Endothelial cell of umbilical vein (primary cell): ENCODE results near the gene NOL4. TPM values are rescaled to one million over a fixed set of nuclear protein-coding genes. Genes with fewer than 3 reads are reported as not detected.

ENCODE experiments used
- BruUV-seq: library from RNA; stranded (reverse); fragments of 400-500 nt; replicated peaks from 2 replicates; lab custom pipeline; 2021; lab: Mats Ljungman, UMichigan
- CTCF ChIA-PET: fragments of 300-600, 350-600 bp; sonication (Branson Sonifier 250); formaldehyde crosslinking; loops from one replicate; lab custom pipeline; 2021; ENCODE audit warnings: antibody characterized with exemption, inconsistent platforms; lab: Charles Lee
- POLR2A ChIA-PET: fragments of 300-600, 350-600 bp; sonication (Branson Sonifier 250); formaldehyde crosslinking; loops from one replicate; lab custom pipeline; 2021; ENCODE audit warnings: antibody characterized with exemption, inconsistent platforms; lab: Charles Lee
- DNase-seq: peaks from one replicate; pipeline ENCODE4 v3.0.0-alpha.2; 2011; ENCODE audit warnings: low read depth, low spot score
- FAIRE-seq: peaks from 2 replicates; lab custom pipeline; 2011; peaks lifted over from hg19 to GRCh38; lab: Jason Lieb, UNC
- H2AFZ ChIP-seq: 2 replicates; pipeline ENCODE4 v1.6.0; 2012; ENCODE audit warnings: low read depth, low read length, control low read depth, inconsistent platforms
- H3K27ac ChIP-seq: 2 replicates; pipeline ENCODE4 v1.5.1; 2011; ENCODE audit warnings: low read depth, mild to moderate bottlenecking, control low read depth, low read length, moderate library complexity; ENCODE audit not compliant: insufficient read depth
- H3K27me3 ChIP-seq, 2 experiments: 2 replicates each; pipeline versions ENCODE4 v1.6.0 to v1.6.1; 2011; ENCODE audit warnings: low read length in 2 of 2, mixed read lengths in 1 of 2; ENCODE audit not compliant: control insufficient read depth in 2 of 2, insufficient read depth in 2 of 2
- H3K36me3 ChIP-seq, 2 experiments: 2 replicates in 1 of 2; 3 replicates in 1 of 2; pipeline ENCODE4 v1.5.1; 2011; ENCODE audit warnings: low read length in 2 of 2, mild to moderate bottlenecking in 1 of 2, moderate library complexity in 1 of 2; ENCODE audit not compliant: control insufficient read depth in 2 of 2, insufficient read depth in 2 of 2; ENCODE audit errors: extremely low read depth in 1 of 2
- H3K4me1 ChIP-seq: 3 replicates; pipeline ENCODE4 v1.5.1; 2011; ENCODE audit warnings: mild to moderate bottlenecking, low read length; ENCODE audit not compliant: control insufficient read depth, insufficient read depth; ENCODE audit errors: extremely low read depth
- H3K4me2 ChIP-seq: 2 replicates; pipeline ENCODE4 v1.6.1; 2011; ENCODE audit warnings: low read length, control low read depth, mixed read lengths; ENCODE audit not compliant: insufficient read depth
- H3K4me3 ChIP-seq, 3 experiments: fragments of 200-600 bp in 1 of 3; sonication (generic), shearing (Covaris generic) in 1 of 3; replicated peaks in 1 of 3; 2 replicates each; pipeline ENCODE4 v1.5.1; 2011 to 2016; ENCODE audit warnings: control low read depth in 3 of 3, low read length in 3 of 3, mild to moderate bottlenecking in 2 of 3, inconsistent platforms in 1 of 3, low read depth in 1 of 3, moderate library complexity in 1 of 3; ENCODE audit not compliant: insufficient read depth in 1 of 3
- H3K79me2 ChIP-seq: 2 replicates; pipeline ENCODE4 v1.6.0; 2012; ENCODE audit warnings: low read length, inconsistent platforms; ENCODE audit not compliant: control insufficient read depth, insufficient read depth
- H3K9ac ChIP-seq: replicated peaks from 2 replicates; pipeline ENCODE3; 2011; ENCODE audit warnings: low read length, control low read depth; ENCODE audit not compliant: insufficient read depth; ENCODE audit errors: extremely low read depth
- H3K9me1 ChIP-seq: replicated peaks from 3 replicates; pipeline ENCODE4 v1.6.0; 2011; ENCODE audit warnings: mild to moderate bottlenecking, low read length; ENCODE audit not compliant: control insufficient read depth, insufficient read depth; ENCODE audit errors: extremely low read depth
- H3K9me3 ChIP-seq: replicated peaks from 2 replicates; pipeline ENCODE4 v1.5.1; 2012; ENCODE audit warnings: low read length, inconsistent platforms; ENCODE audit not compliant: control insufficient read depth, insufficient read depth
- H4K20me1 ChIP-seq: replicated peaks from 2 replicates; pipeline ENCODE3; 2011; ENCODE audit warnings: mild to moderate bottlenecking, low read length; ENCODE audit not compliant: control insufficient read depth, insufficient read depth; ENCODE audit errors: extremely low read depth
- EZH2 ChIP-seq: IDR thresholded peaks from 2 replicates; pipeline ENCODE4 v1.6.1; 2012; ENCODE audit warnings: borderline replicate concordance, low read depth, mild to moderate bottlenecking, moderate library complexity, low read length, inconsistent platforms; ENCODE audit not compliant: severe bottlenecking
- FOS ChIP-seq: IDR thresholded peaks from 2 replicates; pipeline ENCODE4 v1.6.1; 2011; ENCODE audit warnings: mild to moderate bottlenecking, low read length, moderate library complexity, borderline replicate concordance; ENCODE audit not compliant: insufficient read depth
- GATA2 ChIP-seq: IDR thresholded peaks from 2 replicates; pipeline ENCODE4 v1.7.0; 2011; ENCODE audit warnings: low read depth, mild to moderate bottlenecking, moderate library complexity, mixed read lengths, low read length; ENCODE audit not compliant: insufficient read length, insufficient read depth
- JUN ChIP-seq: IDR thresholded peaks from 2 replicates; pipeline ENCODE4 v1.6.1; 2011; ENCODE audit warnings: borderline replicate concordance, low read depth; ENCODE audit not compliant: insufficient read length, insufficient read depth
- MYC ChIP-seq: IDR thresholded peaks from one replicate; pipeline ENCODE4 v1.6.1; 2011; ENCODE audit warnings: mild to moderate bottlenecking, low read depth, low read length
- POLR2A ChIP-seq: IDR thresholded peaks from 2 replicates; pipeline ENCODE4 v1.6.1; 2012; ENCODE audit warnings: low read depth, mild to moderate bottlenecking, control low read depth, low read length
- POLR2AphosphoS5 ChIP-seq: IDR thresholded peaks from 2 replicates; pipeline ENCODE4 v1.6.1; 2012; ENCODE audit warnings: low read depth, mild to moderate bottlenecking, control low read depth, low read length, moderate library complexity; ENCODE audit not compliant: insufficient read depth
- dilution Hi-C: fragments of 300-500 bp; cut with MboI; formaldehyde crosslinking; loops from one replicate; pipeline ENCODE4 v1.15.0; 2019; ENCODE audit warnings: low sequenced_read_pairs; ENCODE audit not compliant: extremely low pct_ligation_motif_present
- intact Hi-C: fragments of 100-400 bp; cut with micrococcal nuclease; formaldehyde crosslinking; loops from one replicate; pipeline ENCODE4 v1.10.0; 2022
- polyA plus RNA-seq, 4 experiments: library from polyadenylated mRNA; depleted of rRNA in 3 of 4; stranded (reverse) in 3 of 4; unstranded in 1 of 4; fragments of >200 nt; gene quantifications; 2 replicates each; pipeline versions ENCODE4 v1.2.1 to v1.2.3, GENCODE V29; 2011 to 2012; ENCODE audit warnings: missing spikeins in 1 of 4
- total RNA-seq: library from RNA; stranded (reverse); gene quantifications from 2 replicates; pipeline ENCODE4 v1.2.3, GENCODE V29; 2021
- TF ChIP-seq, protein P1 (sequence below): IDR thresholded peaks from 2 replicates; pipeline ENCODE4 v1.6.1; 2011; ENCODE audit not compliant: insufficient read depth, insufficient read length
- TF ChIP-seq, protein P2 (sequence below), 2 donors: IDR thresholded peaks; 1 replicate in 1 of 2; 2 replicates in 1 of 2; pipeline ENCODE4 v1.5.1; 2011; ENCODE audit warnings: low read length in 2 of 2, mild to moderate bottlenecking in 2 of 2, moderate library complexity in 2 of 2, control low read depth in 1 of 2, inconsistent platforms in 1 of 2, low read depth in 1 of 2; ENCODE audit not compliant: insufficient read depth in 1 of 2; ENCODE audit errors: extremely low read depth in 1 of 2

The NOL4 gene
- total and polyA plus RNA-seq, 2 donors (not counting 3 experiments of a cell fraction or from before 2014, with no cell fraction given): not detected

DNA sequence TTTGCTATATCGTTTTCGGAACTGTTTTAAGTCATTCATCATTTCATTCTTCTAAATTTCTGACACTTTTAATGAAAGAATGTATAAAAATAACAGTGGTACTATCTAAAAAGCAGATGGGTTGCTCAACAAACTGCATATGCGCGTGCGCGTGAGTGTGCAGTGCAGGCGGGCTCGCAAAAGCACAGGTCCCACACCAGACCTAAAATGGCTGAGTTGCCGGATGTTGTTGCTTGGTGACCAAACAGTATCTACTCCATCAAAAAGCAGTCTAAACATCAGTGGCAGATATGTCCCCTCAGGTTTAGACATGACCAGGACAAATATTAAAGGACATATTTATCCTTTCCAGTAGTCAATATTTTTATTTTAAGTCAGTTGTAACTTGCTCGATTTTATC lies 5.1 kb downstream of the NOL4 start:
- Histone ChIP-seq H3K9ac (no peak overlapping the region), H3K4me3 (no peak overlapping the region), H3K79me2 (no peaks in the 10 kb centered on the region), H3K9me3 (no peaks in the 10 kb centered on the region), H3K27me3 (peaks cover 31 to 63% of the 10 kb centered on the region in 2 experiments), H3K4me1 (peaks cover 9% of the 10 kb centered on the region), H3K36me3 (no peaks in the 10 kb centered on the region), H4K20me1 (no peaks in the 10 kb centered on the region), H3K4me2 (no peak overlapping the region), H3K9me1 (no peaks in the 10 kb centered on the region), H2AFZ (no peak overlapping the region), H3K27ac (no peak overlapping the region)
- FAIRE-seq (peak; percentile 24), DNase-seq (no peak)
- intact Hi-C loops: no loop called here
- no peak for TF ChIP-seq POLR2A
- TF ChIP-seq FOS: no peak
- no peak for TF ChIP-seq GATA2
- ChIA-PET POLR2A (no interaction called here), CTCF (interaction anchor here (1.1 to 4.0 kb wide), 2 partner anchors 62 to 97 kb away, joined by 3 to 15 read pairs; no protein-coding TSS in a partner anchor)
- dilution Hi-C loops: no loop called here
- BruUV-seq: no TSS peak

DNA sequence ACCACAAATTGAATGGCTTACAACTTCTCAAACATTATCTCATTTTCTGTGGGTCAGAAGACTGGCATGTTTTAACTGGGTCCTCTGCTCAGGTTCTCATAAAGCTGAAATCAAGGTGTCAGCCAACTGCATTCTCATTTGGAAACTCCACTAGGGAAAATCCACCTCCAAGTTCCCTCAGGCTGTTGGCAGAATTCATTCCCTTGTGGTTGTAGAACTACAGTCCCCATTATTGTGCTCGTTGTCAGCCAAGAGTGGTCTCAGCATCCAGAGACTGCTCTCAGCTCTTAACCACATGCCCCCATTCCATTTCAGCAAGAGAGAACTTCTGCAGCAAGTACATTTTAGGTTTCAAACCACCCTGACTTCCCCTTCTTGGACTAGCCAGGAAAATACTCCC lies 12.2 kb downstream of the NOL4 start:
- Histone ChIP-seq H3K36me3 (no peaks in the 10 kb centered on the region), H3K4me1 (no peaks in the 10 kb centered on the region), H3K4me2 (no peak overlapping the region), H3K9me1 (no peaks in the 10 kb centered on the region), H3K79me2 (no peaks in the 10 kb centered on the region), H3K4me3 (no peak overlapping the region), H3K27me3 (no peaks in the 10 kb centered on the region), H3K9ac (no peak overlapping the region), H3K9me3 (no peaks in the 10 kb centered on the region), H4K20me1 (no peaks in the 10 kb centered on the region), H2AFZ (no peak overlapping the region), H3K27ac (no peak overlapping the region)
- dilution Hi-C loops: no loop called here
- TF ChIP-seq, protein P1, sequence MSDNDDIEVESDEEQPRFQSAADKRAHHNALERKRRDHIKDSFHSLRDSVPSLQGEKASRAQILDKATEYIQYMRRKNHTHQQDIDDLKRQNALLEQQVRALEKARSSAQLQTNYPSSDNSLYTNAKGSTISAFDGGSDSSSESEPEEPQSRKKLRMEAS: no peak
- TF ChIP-seq POLR2AphosphoS5 (no peak), POLR2A (no peak), JUN (no peak), GATA2 (no peak), EZH2 (no peak), FOS (no peak), MYC (no peak)
- TF ChIP-seq, protein P2, sequence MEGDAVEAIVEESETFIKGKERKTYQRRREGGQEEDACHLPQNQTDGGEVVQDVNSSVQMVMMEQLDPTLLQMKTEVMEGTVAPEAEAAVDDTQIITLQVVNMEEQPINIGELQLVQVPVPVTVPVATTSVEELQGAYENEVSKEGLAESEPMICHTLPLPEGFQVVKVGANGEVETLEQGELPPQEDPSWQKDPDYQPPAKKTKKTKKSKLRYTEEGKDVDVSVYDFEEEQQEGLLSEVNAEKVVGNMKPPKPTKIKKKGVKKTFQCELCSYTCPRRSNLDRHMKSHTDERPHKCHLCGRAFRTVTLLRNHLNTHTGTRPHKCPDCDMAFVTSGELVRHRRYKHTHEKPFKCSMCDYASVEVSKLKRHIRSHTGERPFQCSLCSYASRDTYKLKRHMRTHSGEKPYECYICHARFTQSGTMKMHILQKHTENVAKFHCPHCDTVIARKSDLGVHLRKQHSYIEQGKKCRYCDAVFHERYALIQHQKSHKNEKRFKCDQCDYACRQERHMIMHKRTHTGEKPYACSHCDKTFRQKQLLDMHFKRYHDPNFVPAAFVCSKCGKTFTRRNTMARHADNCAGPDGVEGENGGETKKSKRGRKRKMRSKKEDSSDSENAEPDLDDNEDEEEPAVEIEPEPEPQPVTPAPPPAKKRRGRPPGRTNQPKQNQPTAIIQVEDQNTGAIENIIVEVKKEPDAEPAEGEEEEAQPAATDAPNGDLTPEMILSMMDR (IDR thresholded peaks at IDR 0.05; ENCODE audit: extremely low read depth in 1 of 2, insufficient read depth in 1 of 2, low read depth in 1 of 2, low read length in 2 of 2): no peak
- FAIRE-seq: no peak
- no TSS peak for BruUV-seq
- DNase-seq: no peak
- CTCF ChIA-PET: no interaction called here
- POLR2A ChIA-PET: no interaction called here
- intact Hi-C loops: no loop called here
